NOMO-1 treated with dmso at 0.1 percent for 144 hours (cell line): ENCODE measurements around the gene NR0B1.

ENCODE experiments used
- DNase-seq: peaks from one replicate; lab custom pipeline; 2025; ENCODE audit not compliant: unreplicated experiment; lab: John Stamatoyannopoulos, UW

NR0B1 gene

GRCh38 chrX:30309139-30309571 lies at the start of gene NR0B1:
NR0B1 (minus strand) TSS chrX:30309390; CDS start chrX:30309363, 27 bp downstream.
- DNase-seq, result no peak

- DNase-seq, result no peak
Observed at GRCh38 chrX:30349946-30350345, 40.8 kb upstream of the NR0B1 start.

- no peak for DNase-seq
Observed at GRCh38 chrX:30343206-30343605, 34.0 kb upstream of the NR0B1 start.

GRCh38 chrX:30340753-30341152 lies 31.6 kb upstream of the NR0B1 start:
- DNase-seq, result no peak

- DNase-seq, result no peak
Observed at GRCh38 chrX:30327762-30328161, 18.6 kb upstream of the NR0B1 start.

- no peak for DNase-seq
Observed at GRCh38 chrX:30317308-30317707, 8.1 kb upstream of the NR0B1 start.

GRCh38 chrX:30313322-30313721 lies 4.1 kb upstream of the NR0B1 start:
- DNase-seq, result no peak

- no peak for DNase-seq
Observed at GRCh38 chrX:30312858-30313257, 3.7 kb upstream of the NR0B1 start.

GRCh38 chrX:30310429-30311206 lies 1.4 kb upstream of the NR0B1 start:
- no peak for DNase-seq

- DNase-seq, result no peak
Observed at GRCh38 chrX:30308263-30309138, 689 bp downstream of the NR0B1 start.

GRCh38 chrX:30307466-30307865 lies 1.7 kb downstream of the NR0B1 start:
- no peak for DNase-seq

GRCh38 chrX:30304866-30305265 lies 4.3 kb downstream of the NR0B1 start:
- no peak for DNase-seq

GRCh38 chrX:30302956-30303355 lies 6.2 kb downstream of the NR0B1 start:
- no peak for DNase-seq

GRCh38 chrX:30301963-30302362 lies 7.2 kb downstream of the NR0B1 start:
- DNase-seq, result no peak

- no peak for DNase-seq
Observed at GRCh38 chrX:30301208-30301607, 8.0 kb downstream of the NR0B1 start.

GRCh38 chrX:30296408-30297254 lies 12.6 kb downstream of the NR0B1 start:
- DNase-seq, result no peak

GRCh38 chrX:30283456-30284200 lies 25.6 kb downstream of the NR0B1 start:
- peak; percentile 5 for DNase-seq

- DNase-seq, result no peak
Observed at GRCh38 chrX:30282527-30282926, 26.7 kb downstream of the NR0B1 start.

GRCh38 chrX:30280428-30280827 lies 28.8 kb downstream of the NR0B1 start:
- no peak for DNase-seq

- no peak for DNase-seq
Observed at GRCh38 chrX:30278365-30278764, 30.8 kb downstream of the NR0B1 start.
